HG03045 (cell line): ENCODE data around the gene LCN10.

Experiments
- ATAC-seq: cut with Tn5 transposase; IDR thresholded peaks from one replicate; pipeline ENCODE4 v1.9.1; 2021; ENCODE audit warnings: mild to moderate bottlenecking, moderate library complexity; ENCODE audit not compliant: unreplicated experiment

Gene LCN10

GRCh38 chr9:136690104-136690805 lies 52.5 kb downstream of the LCN10 start:
- no peak for ATAC-seq

- ATAC-seq: no peak
Measured at GRCh38 chr9:136689108-136689460, 53.7 kb downstream of the LCN10 start.

- no peak for ATAC-seq
Measured at GRCh38 chr9:136688274-136689107, 54.2 kb downstream of the LCN10 start.
